Muscle of arm (tissue), 12 donors: ENCODE data around the gene FAAH. TPM values are rescaled to one million over a fixed set of nuclear protein-coding genes. Genes with fewer than 3 reads are reported as not detected.

Experiments
- DNase-seq: peaks from one replicate; pipeline ENCODE4 v3.0.0-alpha.2; 2013
- polyA plus RNA-seq, 12 donors: library from polyadenylated mRNA; unstranded; fragments of 120-200 nt; gene quantifications; one replicate each; pipeline ENCODE4 v1.2.1, GENCODE V29; 2013; ENCODE audit not compliant: insufficient read length in 12 of 12

The FAAH gene
- polyA plus RNA-seq, 12 donors: 10.8 to 25.8 (median 17.5) TPM; not detected in 1

GRCh38 chr1:46420533-46420915 is 26.4 kb downstream of the FAAH start:
- DNase-seq: no peak

- no peak for DNase-seq
Measured at GRCh38 chr1:46421739-46422138, 27.6 kb downstream of the FAAH start.

GRCh38 chr1:46422261-46422871 is 28.2 kb downstream of the FAAH start:
- DNase-seq: no peak

GRCh38 chr1:46423574-46424240 is 29.6 kb downstream of the FAAH start:
- no peak for DNase-seq

GRCh38 chr1:46424730-46425129 is 30.6 kb downstream of the FAAH start:
- no peak for DNase-seq

GRCh38 chr1:46425726-46426125 is 31.6 kb downstream of the FAAH start:
- no peak for DNase-seq

- DNase-seq: no peak
Measured at GRCh38 chr1:46427541-46427940, 33.4 kb downstream of the FAAH start.

- no peak for DNase-seq
Measured at GRCh38 chr1:46429436-46429835, 35.3 kb downstream of the FAAH start.

GRCh38 chr1:46431695-46432094 is 37.6 kb downstream of the FAAH start:
- no peak for DNase-seq

- no peak for DNase-seq
Measured at GRCh38 chr1:46432781-46433327, 38.7 kb downstream of the FAAH start.

- no peak for DNase-seq
Measured at GRCh38 chr1:46434358-46434757, 40.2 kb downstream of the FAAH start.

- no peak for DNase-seq
Measured at GRCh38 chr1:46436844-46437243, 42.7 kb downstream of the FAAH start.

- no peak for DNase-seq
Measured at GRCh38 chr1:46437723-46438122, 43.6 kb downstream of the FAAH start.

- DNase-seq: no peak
Measured at GRCh38 chr1:46438346-46438745, 44.2 kb downstream of the FAAH start.

- DNase-seq: no peak
Measured at GRCh38 chr1:46440478-46440877, 46.4 kb downstream of the FAAH start.

GRCh38 chr1:46442317-46443161 is 48.4 kb downstream of the FAAH start:
- DNase-seq: peak; percentile 64

- DNase-seq: no peak
Measured at GRCh38 chr1:46444466-46444865, 50.3 kb downstream of the FAAH start.

- no peak for DNase-seq
Measured at GRCh38 chr1:46445773-46446256, 51.7 kb downstream of the FAAH start.

- peak; percentile 69 for DNase-seq
Measured at GRCh38 chr1:46446646-46447498, 52.8 kb downstream of the FAAH start.

GRCh38 chr1:46447499-46448108 is 53.5 kb downstream of the FAAH start:
- DNase-seq: no peak
